IMR-90 (cell line): ENCODE data around the gene PIWIL4. TPM values are rescaled to one million over a fixed set of nuclear protein-coding genes. Genes with fewer than 3 reads are reported as not detected.

Experiments used
- ATAC-seq: fragments of 200-7000 bp; cut with Tn5 transposase; 2 replicates; pipeline ENCODE4 v1.9.1; 2020; ENCODE audit warnings: low read depth, mild to moderate bottlenecking, moderate library complexity
- BruUV-seq: library from RNA; stranded (reverse); fragments of 400-500 nt; replicated peaks from 2 replicates; lab custom pipeline; 2021; lab: Mats Ljungman, UMichigan
- CTCF ChIA-PET: fragments of 300-600 bp; formaldehyde crosslinking; extraction: SDS; loops from one replicate; lab custom pipeline; 2021; ENCODE audit warnings: antibody characterized with exemption; lab: Yijun Ruan, JAX
- POLR2A ChIA-PET: fragments of 300-600 bp; sonication (Branson Sonifier 250); formaldehyde crosslinking; loops from one replicate; lab custom pipeline; 2022; ENCODE audit warnings: antibody characterized with exemption; ENCODE audit not compliant: unreplicated experiment; lab: Charles Lee
- DNase-seq: peaks from one replicate; pipeline ENCODE4 v3.0.0; 2013
- H2AFZ ChIP-seq: replicated peaks from 2 replicates; pipeline ENCODE3; 2013; ENCODE audit warnings: low read length, mild to moderate bottlenecking; ENCODE audit not compliant: poor library complexity
- H2AK5ac ChIP-seq: 2 replicates; pipeline ENCODE4 v1.6.1; 2013; ENCODE audit warnings: low read depth, low read length, inconsistent platforms
- H2AK9ac ChIP-seq: replicated peaks from 2 replicates; pipeline ENCODE3; 2013; ENCODE audit warnings: mild to moderate bottlenecking, low read depth, low read length, moderate library complexity; ENCODE audit not compliant: poor library complexity
- H2BK120ac ChIP-seq: 2 replicates; pipeline ENCODE4 v1.6.1; 2013; ENCODE audit warnings: low read depth, low read length, inconsistent platforms
- H2BK15ac ChIP-seq: 3 replicates; pipeline ENCODE4 v1.6.1; 2013; ENCODE audit warnings: low read depth, low read length, inconsistent platforms
- H2BK20ac ChIP-seq: 2 replicates; pipeline ENCODE4 v1.6.1; 2013; ENCODE audit warnings: low read depth, mild to moderate bottlenecking, inconsistent platforms, low read length, moderate library complexity
- H2BK5ac ChIP-seq: 2 replicates; pipeline ENCODE4 v1.6.1; 2013; ENCODE audit warnings: mild to moderate bottlenecking, low read depth, low read length, inconsistent platforms; ENCODE audit not compliant: poor library complexity, severe bottlenecking
- H3K14ac ChIP-seq: replicated peaks from 2 replicates; pipeline ENCODE4 v1.6.1; 2013; ENCODE audit warnings: low read depth, low read length, inconsistent platforms
- H3K18ac ChIP-seq: 2 replicates; pipeline ENCODE4 v1.6.1; 2013; ENCODE audit warnings: low read depth, low read length, control low read depth
- H3K23ac ChIP-seq: 2 replicates; pipeline ENCODE4 v1.6.1; 2013; ENCODE audit warnings: low read depth, low read length, inconsistent platforms
- H3K27ac ChIP-seq: 2 replicates; pipeline ENCODE4 v1.5.1; 2013; ENCODE audit warnings: mild to moderate bottlenecking, control low read depth, low read length; ENCODE audit not compliant: insufficient read depth
- H3K27me3 ChIP-seq: 2 replicates; pipeline ENCODE4 v1.6.1; 2013; ENCODE audit warnings: low read length; ENCODE audit not compliant: control insufficient read depth, insufficient read depth
- H3K36me3 ChIP-seq: 2 replicates; pipeline ENCODE4 v1.6.1; 2013; ENCODE audit warnings: low read length, mixed read lengths; ENCODE audit not compliant: control insufficient read depth, insufficient read depth
- H3K4ac ChIP-seq: 2 replicates; pipeline ENCODE4 v1.6.1; 2013; ENCODE audit warnings: low read depth, low read length, inconsistent platforms
- H3K4me1 ChIP-seq: 2 replicates; pipeline ENCODE4 v1.6.1; 2013; ENCODE audit warnings: low read length, mixed read lengths; ENCODE audit not compliant: control insufficient read depth, insufficient read depth
- H3K4me2 ChIP-seq: 2 replicates; pipeline ENCODE4 v1.6.1; 2013; ENCODE audit warnings: low read depth, mild to moderate bottlenecking, control low read depth, low read length, moderate library complexity
- H3K4me3 ChIP-seq: 2 replicates; pipeline ENCODE4 v1.5.1; 2013; ENCODE audit warnings: low read depth, mild to moderate bottlenecking, control low read depth, low read length, moderate library complexity; ENCODE audit not compliant: insufficient read depth
- H3K56ac ChIP-seq: 2 replicates; pipeline ENCODE4 v1.6.1; 2013; ENCODE audit warnings: low read length, inconsistent platforms; ENCODE audit not compliant: insufficient read depth; ENCODE audit errors: extremely low read depth
- H3K79me1 ChIP-seq, 2 experiments: 2 replicates each; pipeline ENCODE4 v1.6.1; 2013; ENCODE audit warnings: low read length in 2 of 2, inconsistent platforms in 1 of 2, low read depth in 1 of 2
- H3K9ac ChIP-seq: 2 replicates; pipeline ENCODE4 v1.6.1; 2013; ENCODE audit warnings: low read depth, low read length, control low read depth
- H3K9me1 ChIP-seq: 2 replicates; pipeline ENCODE4 v1.6.1; 2013; ENCODE audit warnings: low read length, inconsistent platforms; ENCODE audit not compliant: insufficient read depth
- H3K9me3 ChIP-seq: 2 replicates; pipeline ENCODE4 v1.6.1; 2013; ENCODE audit warnings: low read length; ENCODE audit not compliant: control insufficient read depth, insufficient read depth
- H4K20me1 ChIP-seq: 2 replicates; pipeline ENCODE4 v1.6.1; 2013; ENCODE audit warnings: low read length, inconsistent platforms; ENCODE audit not compliant: insufficient read depth
- H4K5ac ChIP-seq: 2 replicates; pipeline ENCODE4 v1.6.1; 2013; ENCODE audit warnings: mild to moderate bottlenecking, low read depth, low read length, control low read depth
- H4K8ac ChIP-seq, 2 experiments: 2 replicates each; pipeline ENCODE4 v1.6.1; 2013; ENCODE audit warnings: low read depth in 2 of 2, low read length in 2 of 2, control low read depth in 1 of 2, inconsistent platforms in 1 of 2
- H4K91ac ChIP-seq: 2 replicates; pipeline ENCODE4 v1.6.1; 2013; ENCODE audit warnings: low read depth, low read length, inconsistent platforms; ENCODE audit not compliant: insufficient read depth
- BHLHE40 ChIP-seq: fragments of 150-350 bp; IDR thresholded peaks from 2 replicates; pipeline ENCODE4 v1.6.1; 2016; ENCODE audit warnings: mild to moderate bottlenecking, low read depth, low read length
- CEBPB ChIP-seq: IDR thresholded peaks from 2 replicates; pipeline ENCODE4 v1.6.1; 2012; ENCODE audit warnings: low read depth, low read length, improper control_type of control experiment
- CHD1 ChIP-seq: IDR thresholded peaks from 2 replicates; pipeline ENCODE4 v1.6.1; 2012; ENCODE audit warnings: low read depth, low read length, improper control_type of control experiment
- FOS ChIP-seq: fragments of 150-350 bp; IDR thresholded peaks from 2 replicates; pipeline ENCODE4 v1.6.1; 2016; ENCODE audit warnings: low read depth, low read length
- MAFK ChIP-seq: IDR thresholded peaks from 2 replicates; pipeline ENCODE4 v1.6.1; 2012; ENCODE audit warnings: low read depth, low read length, improper control_type of control experiment
- MAZ ChIP-seq: IDR thresholded peaks from 2 replicates; pipeline ENCODE4 v1.6.1; 2012; ENCODE audit warnings: low read depth, mild to moderate bottlenecking, low read length, improper control_type of control experiment, moderate library complexity, borderline replicate concordance
- MXI1 ChIP-seq: IDR thresholded peaks from 2 replicates; pipeline ENCODE4 v1.6.1; 2012; ENCODE audit warnings: low read depth, mild to moderate bottlenecking, low read length, moderate library complexity, borderline replicate concordance
- NFE2L2 ChIP-seq: fragments of 150-350 bp; IDR thresholded peaks from 2 replicates; pipeline ENCODE4 v1.6.1; 2016; ENCODE audit warnings: low read depth, mild to moderate bottlenecking, low read length
- POLR2A ChIP-seq: IDR thresholded peaks from 2 replicates; pipeline ENCODE4 v1.6.1; 2012; ENCODE audit warnings: mild to moderate bottlenecking, low read depth, low read length
- RAD21 ChIP-seq: IDR thresholded peaks from 2 replicates; pipeline ENCODE4 v1.6.1; 2012; ENCODE audit warnings: low read length, improper control_type of control experiment
- RFX5 ChIP-seq: IDR thresholded peaks from 2 replicates; pipeline ENCODE4 v1.8.0; 2012; ENCODE audit warnings: low read depth, mild to moderate bottlenecking, low read length, moderate library complexity
- SMC3 ChIP-seq: fragments of 150-350 bp; IDR thresholded peaks from 2 replicates; pipeline ENCODE4 v1.6.1; 2016; ENCODE audit warnings: low read depth, mild to moderate bottlenecking, antibody characterized with exemption, low read length, moderate library complexity
- USF2 ChIP-seq: fragments of 150-350 bp; IDR thresholded peaks from 2 replicates; pipeline ENCODE4 v1.6.1; 2017; ENCODE audit warnings: mild to moderate bottlenecking, antibody characterized with exemption, low read length, low read depth
- whole genome bisulfite sequencing, 2 experiments: methylation state at CpG; one replicate each; pipeline versions ENCODE4 v1.1.5 to v1.1.7; 2013; ENCODE audit warnings: missing lambda C conversion rate in 2 of 2; ENCODE audit not compliant: insufficient read length in 1 of 2; ENCODE audit errors: extremely low coverage in 2 of 2; 5-methylcytosine and 5-hydroxymethylcytosine counted together
- dilution Hi-C: fragments of 300-500 bp; cut with HindIII; formaldehyde crosslinking; loops from one replicate; pipeline ENCODE4 v1.14.3; 2018; ENCODE audit warnings: low sequenced_read_pairs; ENCODE audit not compliant: unreplicated experiment
- in situ Hi-C: fragments of 300-500 bp; cut with MboI; formaldehyde crosslinking; loops from 3 replicates; pipeline ENCODE4 v1.14.3; 2019; ENCODE audit warnings: low sequenced_read_pairs, inconsistent platforms, mixed read lengths
- intact Hi-C: fragments of 100-400 bp; cut with micrococcal nuclease; formaldehyde crosslinking; loops from 2 replicates; pipeline ENCODE4 v1.10.0; 2022
- polyA plus RNA-seq, 3 experiments: library from polyadenylated mRNA; depleted of rRNA; stranded (reverse); fragments of >200 nt; gene quantifications; 2 replicates each; pipeline ENCODE4 v1.2.3, GENCODE V29; 2012; ENCODE audit warnings: low replicate concordance in 1 of 3
- total RNA-seq: library from RNA; depleted of rRNA; stranded (reverse); fragments of >200 nt; gene quantifications from 2 replicates; pipeline ENCODE4 v1.2.3, GENCODE V29; 2012
- TF ChIP-seq, protein P1 (sequence below): fragments of 150-350 bp; IDR thresholded peaks from 2 replicates; pipeline ENCODE4 v1.6.1; 2016; ENCODE audit warnings: low read depth, mild to moderate bottlenecking, low read length, moderate library complexity, borderline replicate concordance

The PIWIL4 gene
- total and polyA plus RNA-seq, 2 of the 4 experiments (the other 2 are of a cell fraction) = 0.72 to 1.3 TPM

DNA sequence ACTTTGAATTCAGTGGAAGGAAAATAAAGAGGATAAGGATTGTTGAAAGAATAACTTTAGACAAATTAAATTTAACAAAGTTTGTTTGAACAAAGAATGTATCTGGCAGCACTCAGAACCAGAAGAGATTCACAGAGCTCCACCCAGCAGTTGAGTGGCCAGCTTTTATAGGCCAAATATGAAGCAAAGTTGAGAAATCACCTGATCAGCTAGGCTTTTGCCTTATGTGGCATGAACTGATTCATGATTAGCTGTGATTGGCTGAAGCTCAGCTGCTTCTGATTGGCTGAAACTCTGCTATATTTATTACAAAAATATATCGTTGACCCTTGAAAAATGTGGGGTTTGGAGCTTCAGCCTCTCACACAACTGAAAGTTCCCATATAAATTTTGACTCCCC is 62.6 kb downstream of the PIWIL4 start:
- no CpG with 5 or more reads among the region's 1 CpG for WGBS, 2 experiments
- in situ Hi-C loops = no loop called here

More for the DNA sequence above, 62.6 kb downstream of the PIWIL4 start:
- ChIA-PET POLR2A (no interaction called here), CTCF (interaction anchor here (0.6 to 1.8 kb wide), 2 partner anchors 49 to 268 kb away, joined by 3 to 4 read pairs; no protein-coding TSS in a partner anchor)
- H3K23ac ChIP-seq = no peak overlapping the region
- H4K20me1 ChIP-seq = no peaks in the 10 kb centered on the region
- H4K8ac ChIP-seq = no peak overlapping the region
- H2AFZ ChIP-seq = no peak overlapping the region
- intact Hi-C loops = loop anchor here (10.0 kb wide), 1 partner anchor 1135 kb away; no protein-coding TSS in a partner anchor
- H2BK15ac ChIP-seq = no peak overlapping the region
- DNase-seq (no peak), ATAC-seq (no peak)
- no peaks in the 10 kb centered on the region; the same call in none of the 2 replicates for H3K9me3 ChIP-seq
- no peak overlapping the region for H2BK5ac ChIP-seq
- no peaks in the 10 kb centered on the region for H3K79me1 ChIP-seq
- BruUV-seq = no TSS peak
- no peak overlapping the region for H2BK20ac ChIP-seq
- H2AK9ac ChIP-seq = no peak overlapping the region
- no peak overlapping the region for H3K9ac ChIP-seq
- no peaks in the 10 kb centered on the region for H3K36me3 ChIP-seq
- no peaks in the 10 kb centered on the region for H3K27me3 ChIP-seq
- no peak overlapping the region for H4K5ac ChIP-seq
- no peak overlapping the region for H3K4ac ChIP-seq
- no peak overlapping the region for H3K18ac ChIP-seq
- no peak overlapping the region for H4K91ac ChIP-seq
- no peak overlapping the region for H3K14ac ChIP-seq
- H2BK120ac ChIP-seq = no peak overlapping the region
- H3K4me1 ChIP-seq = no peaks in the 10 kb centered on the region
- no peak overlapping the region for H3K27ac ChIP-seq
- TF ChIP-seq RFX5 (no peak), CEBPB (no peak), MAFK (no peak), FOS (no peak), USF2 (no peak), BHLHE40 (no peak), MXI1 (no peak), CHD1 (no peak), NFE2L2 (no peak), RAD21 (no peak), MAZ (no peak), SMC3 (no peak), POLR2A (no peak)
- TF ChIP-seq, protein P1, sequence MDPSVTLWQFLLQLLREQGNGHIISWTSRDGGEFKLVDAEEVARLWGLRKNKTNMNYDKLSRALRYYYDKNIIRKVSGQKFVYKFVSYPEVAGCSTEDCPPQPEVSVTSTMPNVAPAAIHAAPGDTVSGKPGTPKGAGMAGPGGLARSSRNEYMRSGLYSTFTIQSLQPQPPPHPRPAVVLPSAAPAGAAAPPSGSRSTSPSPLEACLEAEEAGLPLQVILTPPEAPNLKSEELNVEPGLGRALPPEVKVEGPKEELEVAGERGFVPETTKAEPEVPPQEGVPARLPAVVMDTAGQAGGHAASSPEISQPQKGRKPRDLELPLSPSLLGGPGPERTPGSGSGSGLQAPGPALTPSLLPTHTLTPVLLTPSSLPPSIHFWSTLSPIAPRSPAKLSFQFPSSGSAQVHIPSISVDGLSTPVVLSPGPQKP = no peak
- H3K9me1 ChIP-seq = no peaks in the 10 kb centered on the region
- dilution Hi-C loops = no loop called here
- H2AK5ac ChIP-seq = no peak overlapping the region
- H3K4me2 ChIP-seq = no peak overlapping the region
- no peak overlapping the region for H3K4me3 ChIP-seq
- no peak overlapping the region for H3K56ac ChIP-seq
